ENCODE results near the gene GRAP2. TPM values are rescaled to one million over a fixed set of nuclear protein-coding genes. Genes with fewer than 3 reads are reported as not detected.
"Not testable (repeated sequence)": the region's sequence is repeated elsewhere in the genome, so short reads cannot be mapped to it uniquely, and the experiment has no call there.

GRAP2 gene
- total and polyA plus RNA-seq, 4 donors: 0.05 to 3.6 (median 2.0) TPM; not detected in 1

GRCh38 chr22:39872548-39872947 lies 28.3 kb upstream of the GRAP2 start:
- no peaks in the 10 kb centered on the region for H3K4me1 ChIP-seq (ENCODE audit: control insufficient read depth in 1 of 2, insufficient read depth in 2 of 2, low read length in 2 of 2)
- DNase-seq: no peak
- peaks cover 0 to 2% of the 10 kb centered on the region in 2 donors for H3K27me3 ChIP-seq (ENCODE audit: control insufficient read depth in 1 of 2, insufficient read depth in 2 of 2, low read length in 1 of 2)
- 87 to 88% methylated on average over 1 of the region's 1 CpG for WGBS, 2 donors
- H3K27ac ChIP-seq (ENCODE audit: low read depth in 1 of 2, low read length in 2 of 2): no peak overlapping the region
- H3K9me3 ChIP-seq (ENCODE audit: control insufficient read depth, low read length): no peaks in the 10 kb centered on the region
- intact Hi-C loops (cut with DNase I): no loop called here
- no peak for ATAC-seq (ENCODE audit: low FRiP score)
- H3K4me3 ChIP-seq (ENCODE audit: low read length in 2 of 2): no peak overlapping the region
- H3K36me3 ChIP-seq (ENCODE audit: control insufficient read depth in 1 of 2, insufficient read depth in 2 of 2, low read length in 1 of 2): no peaks in the 10 kb centered on the region

DNA sequence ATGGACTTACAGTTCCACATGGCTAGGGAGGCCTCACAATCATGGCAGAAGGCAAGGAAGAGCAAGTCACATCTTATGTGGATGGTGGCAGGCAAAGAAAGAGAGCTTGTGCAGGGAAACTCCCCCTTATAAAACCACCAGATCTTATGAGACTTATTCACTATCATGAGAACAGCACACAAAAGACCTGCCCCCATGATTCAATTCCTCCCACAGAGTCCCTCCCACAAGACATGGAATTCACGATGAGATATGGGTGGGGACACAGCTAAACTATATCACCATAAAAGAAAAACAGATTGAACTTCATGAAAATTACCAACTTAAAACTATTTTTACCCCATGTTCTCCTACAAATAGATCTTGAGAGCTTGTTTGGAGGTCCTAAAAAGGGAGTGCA lies 26.9 kb upstream of the GRAP2 start:
- intact Hi-C loops (cut with DNase I): no loop called here
- no peaks in the 10 kb centered on the region for H3K9me3 ChIP-seq (ENCODE audit: control insufficient read depth, low read length)
- no peaks in the 10 kb centered on the region for H3K36me3 ChIP-seq (ENCODE audit: control insufficient read depth in 1 of 2, insufficient read depth in 2 of 2, low read length in 1 of 2)
- no peak for DNase-seq
- no peak overlapping the region for H3K4me3 ChIP-seq (ENCODE audit: low read length in 2 of 2)
- no peak for ATAC-seq (ENCODE audit: low FRiP score)
- no peaks in the 10 kb centered on the region for H3K4me1 ChIP-seq (ENCODE audit: control insufficient read depth in 1 of 2, insufficient read depth in 2 of 2, low read length in 2 of 2)
- no peaks in the 10 kb centered on the region for H3K27me3 ChIP-seq (ENCODE audit: control insufficient read depth in 1 of 2, insufficient read depth in 2 of 2, low read length in 1 of 2)
- 34 to 44% methylated on average over 1 of the region's 1 CpG for WGBS, 2 donors
- H3K27ac ChIP-seq (ENCODE audit: low read depth in 1 of 2, low read length in 2 of 2): no peak overlapping the region

GRCh38 chr22:39875176-39875885 lies 25.6 kb upstream of the GRAP2 start:
- H3K4me3 ChIP-seq (ENCODE audit: low read length in 2 of 2); ATAC-seq (ENCODE audit: low FRiP score): not testable (repeated sequence)
- WGBS, 2 donors: 74 to 84% methylated on average over 31 to 41 of the region's 42 CpGs

DNA sequence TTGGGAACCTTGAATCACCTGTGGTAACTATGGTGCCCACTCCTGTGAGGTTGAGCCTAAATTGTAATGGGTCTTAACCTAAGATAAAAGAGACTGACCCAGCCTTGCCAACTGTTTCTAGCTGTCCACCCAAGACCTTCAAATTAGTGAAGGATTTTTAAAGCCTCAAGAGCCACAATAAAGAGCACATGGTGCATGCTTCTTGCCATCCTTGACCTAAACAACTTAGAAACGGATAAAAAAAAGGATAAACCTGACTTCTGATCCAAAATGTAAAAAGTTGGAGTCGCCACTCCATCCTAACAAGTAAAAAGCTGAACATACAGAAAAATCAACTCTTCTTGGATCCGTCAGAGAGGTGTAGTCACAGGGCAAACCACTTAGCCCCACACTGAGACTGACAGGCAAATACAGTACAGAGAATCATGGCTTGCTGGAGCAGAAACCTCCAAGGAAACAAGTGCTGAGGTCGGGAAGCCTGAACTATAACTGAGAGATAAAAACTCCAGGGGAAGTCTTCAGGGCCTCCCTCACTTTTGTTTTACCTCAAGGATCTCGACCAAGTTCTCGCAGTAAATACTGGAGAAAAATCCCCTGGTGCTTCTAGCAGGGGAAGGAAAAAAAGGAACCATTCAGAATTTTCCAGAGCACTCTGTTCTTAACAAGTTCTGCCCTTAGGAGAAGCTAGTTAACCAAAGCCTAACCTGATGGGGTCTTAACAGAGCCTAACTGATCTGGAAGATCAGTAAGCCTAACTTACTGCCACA lies 23.6 kb upstream of the GRAP2 start:
- no peaks in the 10 kb centered on the region for H3K4me1 ChIP-seq (ENCODE audit: control insufficient read depth in 1 of 2, insufficient read depth in 2 of 2, low read length in 2 of 2)
- 55 to 60% methylated on average over 6 of the region's 6 CpGs for WGBS, 2 donors
- H3K27me3 ChIP-seq (ENCODE audit: control insufficient read depth in 1 of 2, insufficient read depth in 2 of 2, low read length in 1 of 2): no peaks in the 10 kb centered on the region
- no peaks in the 10 kb centered on the region for H3K36me3 ChIP-seq (ENCODE audit: control insufficient read depth in 1 of 2, insufficient read depth in 2 of 2, low read length in 1 of 2)
- no peak overlapping the region for H3K27ac ChIP-seq (ENCODE audit: low read depth in 1 of 2, low read length in 2 of 2)
- ATAC-seq (ENCODE audit: low FRiP score): no peak
- no peak for DNase-seq
- no peaks in the 10 kb centered on the region for H3K9me3 ChIP-seq (ENCODE audit: control insufficient read depth, low read length)
- intact Hi-C loops (cut with DNase I): no loop called here
- no peak overlapping the region for H3K4me3 ChIP-seq (ENCODE audit: low read length in 2 of 2)

More at GRCh38 chr22:39875176-39875885, 25.6 kb upstream of the GRAP2 start:
- DNase-seq; intact Hi-C loops (cut with DNase I); H3K27me3 ChIP-seq (ENCODE audit: control insufficient read depth in 1 of 2, insufficient read depth in 2 of 2, low read length in 1 of 2); H3K36me3 ChIP-seq (ENCODE audit: control insufficient read depth in 1 of 2, insufficient read depth in 2 of 2, low read length in 1 of 2); H3K4me1 ChIP-seq (ENCODE audit: control insufficient read depth in 1 of 2, insufficient read depth in 2 of 2, low read length in 2 of 2); H3K27ac ChIP-seq (ENCODE audit: low read depth in 1 of 2, low read length in 2 of 2); H3K9me3 ChIP-seq (ENCODE audit: control insufficient read depth, low read length): not testable (repeated sequence)

- H3K27ac ChIP-seq (ENCODE audit: low read depth in 1 of 2, low read length in 2 of 2): no peak overlapping the region
- ATAC-seq (ENCODE audit: low FRiP score) (no peak), DNase-seq (no peak)
- H3K27me3 ChIP-seq (ENCODE audit: control insufficient read depth in 1 of 2, insufficient read depth in 2 of 2, low read length in 1 of 2): no peaks in the 10 kb centered on the region
- no peak overlapping the region for H3K4me3 ChIP-seq (ENCODE audit: low read length in 2 of 2)
- intact Hi-C loops (cut with DNase I): no loop called here
- peaks cover 1% of the 10 kb centered on the region for H3K9me3 ChIP-seq (ENCODE audit: control insufficient read depth, low read length)
- H3K4me1 ChIP-seq (ENCODE audit: control insufficient read depth in 1 of 2, insufficient read depth in 2 of 2, low read length in 2 of 2): no peaks in the 10 kb centered on the region
- no peaks in the 10 kb centered on the region for H3K36me3 ChIP-seq (ENCODE audit: control insufficient read depth in 1 of 2, insufficient read depth in 2 of 2, low read length in 1 of 2)
Measured at GRCh38 chr22:39880722-39881121, 20.2 kb upstream of the GRAP2 start.

GRCh38 chr22:39883057-39883456 lies 17.8 kb upstream of the GRAP2 start:
- Histone ChIP-seq H3K4me1 (ENCODE audit: control insufficient read depth in 1 of 2, insufficient read depth in 2 of 2, low read length in 2 of 2) (no peaks in the 10 kb centered on the region), H3K27me3 (ENCODE audit: control insufficient read depth in 1 of 2, insufficient read depth in 2 of 2, low read length in 1 of 2) (no peaks in the 10 kb centered on the region), H3K36me3 (ENCODE audit: control insufficient read depth in 1 of 2, insufficient read depth in 2 of 2, low read length in 1 of 2) (no peaks in the 10 kb centered on the region), H3K9me3 (ENCODE audit: control insufficient read depth, low read length) (peaks cover 3% of the 10 kb centered on the region), H3K4me3 (ENCODE audit: low read length in 2 of 2) (no peak overlapping the region), H3K27ac (ENCODE audit: low read depth in 1 of 2, low read length in 2 of 2) (no peak overlapping the region)
- intact Hi-C loops (cut with DNase I): no loop called here
- ATAC-seq (ENCODE audit: low FRiP score) (no peak), DNase-seq (no peak)
- 69 to 71% methylated on average over 1 of the region's 1 CpG for WGBS, 2 donors

- H3K4me3 ChIP-seq (ENCODE audit: low read length in 2 of 2); H3K4me1 ChIP-seq (ENCODE audit: control insufficient read depth in 1 of 2, insufficient read depth in 2 of 2, low read length in 2 of 2); H3K36me3 ChIP-seq (ENCODE audit: control insufficient read depth in 1 of 2, insufficient read depth in 2 of 2, low read length in 1 of 2); H3K27ac ChIP-seq (ENCODE audit: low read depth in 1 of 2, low read length in 2 of 2); DNase-seq; H3K9me3 ChIP-seq (ENCODE audit: control insufficient read depth, low read length); intact Hi-C loops (cut with DNase I); ATAC-seq (ENCODE audit: low FRiP score); H3K27me3 ChIP-seq (ENCODE audit: control insufficient read depth in 1 of 2, insufficient read depth in 2 of 2, low read length in 1 of 2): not testable (repeated sequence)
- WGBS, 2 donors: 77 to 89% methylated on average over 3 of the region's 3 CpGs
Measured at GRCh38 chr22:39889924-39890323, 11.0 kb upstream of the GRAP2 start.

GRCh38 chr22:39893526-39893925 lies 7.4 kb upstream of the GRAP2 start, which contains the start of gene ENTHD1:
ENTHD1 (minus strand) TSS chr22:39893760; CDS start chr22:39887748, 6,012 bp downstream.
- intact Hi-C loops (cut with DNase I): no loop called here
- 64 to 68% methylated on average over 17 to 20 of the region's 20 CpGs for WGBS, 2 donors
- H3K27ac ChIP-seq (ENCODE audit: low read depth in 1 of 2, low read length in 2 of 2): no peak within 1 kb of the TSS
- no peak for DNase-seq
- H3K4me1 ChIP-seq (ENCODE audit: control insufficient read depth in 1 of 2, insufficient read depth in 2 of 2, low read length in 2 of 2): no peaks in the 10 kb centered on the region
- H3K36me3 ChIP-seq (ENCODE audit: control insufficient read depth in 1 of 2, insufficient read depth in 2 of 2, low read length in 1 of 2): no peaks in the 10 kb centered on the region
- no peaks in the 10 kb centered on the region for H3K9me3 ChIP-seq (ENCODE audit: control insufficient read depth, low read length)
- H3K4me3 ChIP-seq (ENCODE audit: low read length in 2 of 2): no peak within 1 kb of the TSS
- H3K27me3 ChIP-seq (ENCODE audit: control insufficient read depth in 1 of 2, insufficient read depth in 2 of 2, low read length in 1 of 2): no peaks in the 10 kb centered on the region
- ATAC-seq (ENCODE audit: low FRiP score): no peak
